H1 (cell line): ENCODE data around the gene PTX4. TPM values are rescaled to one million over a fixed set of nuclear protein-coding genes. Genes with fewer than 3 reads are reported as not detected.

ENCODE experiments used
- CBX8 ChIP-seq: fragments of 300-800, 300-1000 bp; sonication (generic); IDR thresholded peaks from 2 replicates; pipeline ENCODE4 v1.7.1; 2016; ENCODE audit warnings: low read depth, low read length, borderline replicate concordance
- RBBP5 ChIP-seq: IDR thresholded peaks from 2 replicates; pipeline ENCODE4 v1.7.1; 2012; ENCODE audit warnings: low read depth, mild to moderate bottlenecking, inconsistent platforms, low read length, moderate library complexity, borderline replicate concordance
- SIX5 ChIP-seq: IDR thresholded peaks from 2 replicates; pipeline ENCODE4 v1.6.1; 2011; ENCODE audit warnings: mild to moderate bottlenecking, low read depth, low read length
- TCF12 ChIP-seq: IDR thresholded peaks from 2 replicates; pipeline ENCODE4 v1.6.1; 2011; ENCODE audit warnings: low read depth, mild to moderate bottlenecking, low read length
- TEAD4 ChIP-seq: IDR thresholded peaks from 2 replicates; pipeline ENCODE4 v1.6.1; 2012; ENCODE audit warnings: low read depth, low read length, inconsistent platforms, mixed read lengths
- polyA plus RNA-seq, 7 experiments: library from polyadenylated mRNA; depleted of rRNA in 3 of 7; stranded (reverse) in 5 of 7; unstranded in 2 of 7; fragments of >200 nt in 5 of 7; fragments of 200-250 nt in 2 of 7; gene quantifications; 1 replicate in 5 of 7; 2 replicates in 1 of 7; 4 replicates in 1 of 7; pipeline versions ENCODE4 v1.2.1 to v1.2.3, GENCODE V29; 2011 to 2013; ENCODE audit warnings: missing spikeins in 2 of 7, mixed read lengths in 2 of 7
- total RNA-seq: library from RNA; stranded (reverse); fragmentation: NEBNext Ultra II Directional; extraction: Animal tissue kit (Norgen Biotek cat#: 25700); gene quantifications from 2 replicates; pipeline ENCODE4 v1.2.1, GENCODE V29; 2021

The PTX4 gene
- total and polyA plus RNA-seq, 2 of the 8 experiments (the other 6 are each of a cell fraction or from before 2014, with no cell fraction given): not detected

DNA sequence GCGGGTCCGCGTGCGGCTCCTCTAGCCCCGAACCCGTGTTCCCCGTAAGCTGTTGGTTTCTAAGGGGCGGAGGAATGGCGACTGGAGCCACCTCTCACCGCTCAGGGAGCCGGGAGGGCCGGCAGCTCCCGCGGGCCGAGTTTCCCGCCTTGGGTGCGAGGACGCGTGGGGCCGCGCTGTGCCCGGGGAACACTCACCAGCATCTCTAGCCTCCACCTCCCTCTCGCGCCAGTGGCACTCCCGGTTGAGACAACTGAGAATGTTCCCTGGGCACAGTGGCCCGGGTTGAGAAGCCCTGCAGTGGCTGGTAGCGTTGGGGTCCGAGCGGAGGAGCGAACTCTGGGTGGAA is 5.0 kb upstream of the PTX4 start (continued):
- no peak for TF ChIP-seq SIX5
- no peak for TF ChIP-seq CBX8
- no peak for TF ChIP-seq TEAD4
- no peak for TF ChIP-seq TCF12
- no peak for TF ChIP-seq RBBP5
